K562 (cell line): ENCODE data around the gene GJA10.

Experiments used
- CREB1 ChIP-seq, 2 experiments: sonication (generic) in 1 of 2; formaldehyde crosslinking in 1 of 2; IDR thresholded peaks; 2 replicates each; pipeline versions ENCODE4 v1.6.1 to v1.8.0; 2012 to 2022; ENCODE audit warnings: inconsistent platforms in 1 of 2, mild to moderate bottlenecking in 1 of 2, missing genetic modification reagents in 1 of 2, moderate library complexity in 1 of 2
- ZNF23 ChIP-seq: fragments of 250-450 bp; sonication (Bioruptor Pico); IDR thresholded peaks from 2 replicates; pipeline ENCODE4 v1.4.0; 2020; ENCODE audit warnings: mild to moderate bottlenecking
- ZNF384 ChIP-seq: IDR thresholded peaks from 2 replicates; pipeline ENCODE4 v1.6.1; 2012; ENCODE audit warnings: low read depth, low read length, improper control_type of control experiment

DNA sequence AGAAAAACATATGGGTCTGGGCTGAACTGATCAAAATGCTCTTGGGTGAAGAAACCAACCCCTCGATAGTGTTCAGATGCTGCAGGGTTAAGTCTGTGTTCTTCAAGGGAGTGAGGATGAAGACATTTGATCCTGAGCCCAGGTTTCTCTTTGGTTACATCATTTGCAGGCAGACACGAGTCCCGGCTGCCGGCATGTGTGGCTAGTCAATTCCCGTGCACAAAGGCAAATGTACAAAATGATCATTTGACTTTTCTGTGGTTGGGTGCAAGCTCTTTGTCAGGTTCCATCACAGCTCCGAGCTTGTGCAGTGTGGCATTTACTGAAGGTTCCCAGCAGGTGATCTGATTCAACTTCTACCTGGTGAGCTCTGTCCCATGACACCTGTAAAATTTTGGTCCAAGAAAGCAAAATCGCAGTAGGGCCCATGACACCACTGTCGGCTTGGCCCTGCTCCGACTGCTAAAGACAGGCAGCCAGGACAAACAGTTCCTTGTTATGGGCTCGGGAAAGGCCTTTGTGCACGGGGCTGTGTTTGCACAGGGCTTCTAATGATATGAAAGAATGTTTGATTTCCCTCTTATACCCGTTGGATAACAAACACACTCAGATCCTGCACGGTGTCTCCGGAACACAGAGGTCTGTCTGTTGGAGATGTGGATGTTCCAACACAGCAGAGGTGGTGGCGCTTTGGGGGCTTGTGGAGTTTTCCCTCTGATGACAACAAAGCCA is 46.9 kb downstream of the GJA10 start:
- TF ChIP-seq ZNF384 = no peak
- TF ChIP-seq ZNF23 (CRISPR knock-in tag) = no peak
- no peak for TF ChIP-seq CREB1 (IDR thresholded peaks at IDR 0.05)
- no peak for TF ChIP-seq CREB1 (CRISPR knock-in tag; IDR thresholded peaks at IDR 0.05)
